ENCODE results near the gene NUP155.
"Not testable (repeated sequence)": the region's sequence is repeated elsewhere in the genome, so short reads cannot be mapped to it uniquely, and the experiment has no call there.

The NUP155 gene

GRCh38 chr5:37370864-37371726 lies at the start of gene NUP155:
Gene NUP155, minus strand, starts transcription at chr5:37371106. Its CDS starts 129 bp downstream, at chr5:37370977.
- DNase-seq: peak; percentile 93

- no peak for DNase-seq
Observed at GRCh38 chr5:37417347-37417746, 46.4 kb upstream of the NUP155 start.

GRCh38 chr5:37415456-37415855 lies 44.5 kb upstream of the NUP155 start:
- not testable (repeated sequence) for DNase-seq

GRCh38 chr5:37412515-37412914 lies 41.6 kb upstream of the NUP155 start:
- DNase-seq: no peak

GRCh38 chr5:37400501-37400900 lies 29.6 kb upstream of the NUP155 start:
- DNase-seq: no peak

GRCh38 chr5:37396352-37396751 lies 25.4 kb upstream of the NUP155 start:
- DNase-seq: no peak

- no peak for DNase-seq
Observed at GRCh38 chr5:37391591-37391990, 20.7 kb upstream of the NUP155 start.

- DNase-seq: peak; percentile 83
Observed at GRCh38 chr5:37379100-37379628, 8.3 kb upstream of the NUP155 start, which contains the start of gene WDR70. Gene WDR70, plus strand, starts transcription at chr5:37379318. Its CDS starts 50 bp downstream, at chr5:37379368.

- DNase-seq: not testable (repeated sequence)
Observed at GRCh38 chr5:37378066-37378465, 7.2 kb upstream of the NUP155 start.

GRCh38 chr5:37375091-37375490 lies 4.2 kb upstream of the NUP155 start:
- DNase-seq: no peak

- DNase-seq: no peak
Observed at GRCh38 chr5:37370550-37370863, 399 bp downstream of the NUP155 start.

- DNase-seq: peak; percentile 6
Observed at GRCh38 chr5:37355161-37355560, 15.7 kb downstream of the NUP155 start.

- DNase-seq: not testable (repeated sequence)
Observed at GRCh38 chr5:37342741-37343140, 28.2 kb downstream of the NUP155 start.

- not testable (repeated sequence) for DNase-seq
Observed at GRCh38 chr5:37334754-37335153, 36.2 kb downstream of the NUP155 start.

- DNase-seq: no peak
Observed at GRCh38 chr5:37326536-37326935, 44.4 kb downstream of the NUP155 start.

- DNase-seq: no peak
Observed at GRCh38 chr5:37323607-37324006, 47.3 kb downstream of the NUP155 start.

GRCh38 chr5:37319037-37319782 lies 51.7 kb downstream of the NUP155 start:
- no peak for DNase-seq

GRCh38 chr5:37316027-37316426 lies 54.9 kb downstream of the NUP155 start:
- DNase-seq: no peak

- DNase-seq: no peak
Observed at GRCh38 chr5:37310360-37310759, 60.5 kb downstream of the NUP155 start.

- DNase-seq: no peak
Observed at GRCh38 chr5:37308793-37309192, 62.1 kb downstream of the NUP155 start.

GRCh38 chr5:37304888-37305287 lies 66.0 kb downstream of the NUP155 start:
- no peak for DNase-seq

GRCh38 chr5:37296313-37296712 lies 74.6 kb downstream of the NUP155 start:
- DNase-seq: not testable (repeated sequence)

- DNase-seq: no peak
Observed at GRCh38 chr5:37283214-37283820, 87.6 kb downstream of the NUP155 start.
